Cardiac muscle cell (in vitro differentiated cells and primary cell): ENCODE results near the gene SFTPB. TPM values are rescaled to one million over a fixed set of nuclear protein-coding genes. Genes with fewer than 3 reads are reported as not detected.

Experiments
- DNase-seq, 2 donors: peaks; one replicate each; pipeline versions ENCODE4 v3.0.0 to v3.0.0-alpha.2; 2010 to 2017; ENCODE audit warnings: low read depth in 1 of 2, low spot score in 1 of 2
- H3K27ac ChIP-seq: fragments of 200-600 bp; sonication (generic); 2 replicates; pipeline ENCODE4 v1.5.1; 2016
- H3K27me3 ChIP-seq: fragments of 200-600 bp; sonication (generic); 2 replicates; pipeline ENCODE4 v1.6.0; 2016; ENCODE audit warnings: control low read depth
- H3K36me3 ChIP-seq: fragments of 200-600 bp; sonication (generic); 2 replicates; pipeline ENCODE4 v1.5.1; 2016; ENCODE audit warnings: control low read depth
- H3K4me1 ChIP-seq: fragments of 200-600 bp; sonication (generic); 2 replicates; pipeline ENCODE4 v1.8.1; 2017; ENCODE audit warnings: low read depth, mild to moderate bottlenecking, mixed run types
- H3K4me3 ChIP-seq: fragments of 200-600 bp; sonication (generic); 2 replicates; pipeline ENCODE4 v1.5.1; 2016; ENCODE audit warnings: mild to moderate bottlenecking
- H3K9me3 ChIP-seq: fragments of 200-600 bp; sonication (generic); 2 replicates; pipeline ENCODE4 v1.5.1; 2017; ENCODE audit warnings: low read depth, mild to moderate bottlenecking, control low read depth
- CTCF ChIP-seq: IDR thresholded peaks from 2 replicates; pipeline ENCODE4 v1.5.1; 2012; ENCODE audit warnings: low read depth, mild to moderate bottlenecking, low read length
- polyA plus RNA-seq: library from polyadenylated mRNA; unstranded; fragments of >200 nt; fragmentation: Nextera tagmentation; extraction: Ambion mirVana; gene quantifications from 2 replicates; pipeline ENCODE4 v1.2.1, GENCODE V29; 2016
- total RNA-seq: library from RNA; depleted of rRNA; stranded (reverse); fragments of >200 nt; gene quantifications from 2 replicates; pipeline ENCODE4 v1.2.3, GENCODE V29; 2016

The SFTPB gene
- total and polyA plus RNA-seq, 2 experiments from 2014 or later, result not detected

- Histone ChIP-seq H3K4me1 (no peaks in the 10 kb centered on the region), H3K27me3 (no peaks in the 10 kb centered on the region), H3K27ac (no peak overlapping the region), H3K9me3 (no peaks in the 10 kb centered on the region), H3K4me3 (no peak overlapping the region), H3K36me3 (peaks cover 75% of the 10 kb centered on the region)
- TF ChIP-seq CTCF, result no peak
- no peak for DNase-seq
Observed at GRCh38 chr2:85642725-85643124, 25.3 kb downstream of the SFTPB start.

GRCh38 chr2:85635636-85636035 lies 32.4 kb downstream of the SFTPB start:
- Histone ChIP-seq H3K36me3 (peaks cover 63% of the 10 kb centered on the region), H3K9me3 (no peaks in the 10 kb centered on the region), H3K27me3 (no peaks in the 10 kb centered on the region), H3K27ac (peak overlapping the region; percentile 45), H3K4me1 (no peaks in the 10 kb centered on the region), H3K4me3 (no peak overlapping the region)
- no peak for TF ChIP-seq CTCF
- no peak for DNase-seq

- no peak for DNase-seq
- Histone ChIP-seq H3K9me3 (no peaks in the 10 kb centered on the region), H3K4me3 (no peak overlapping the region), H3K4me1 (no peaks in the 10 kb centered on the region), H3K27ac (peak overlapping the region; percentile 45), H3K27me3 (no peaks in the 10 kb centered on the region), H3K36me3 (peaks cover 66% of the 10 kb centered on the region)
- TF ChIP-seq CTCF, result no peak
Observed at GRCh38 chr2:85635011-85635410, 33.0 kb downstream of the SFTPB start.

GRCh38 chr2:85631316-85631715 lies 36.7 kb downstream of the SFTPB start:
- Histone ChIP-seq H3K9me3 (no peaks in the 10 kb centered on the region), H3K4me1 (no peaks in the 10 kb centered on the region), H3K4me3 (no peak overlapping the region), H3K27ac (no peak overlapping the region), H3K27me3 (no peaks in the 10 kb centered on the region), H3K36me3 (peaks cover 65% of the 10 kb centered on the region)
- DNase-seq, result no peak
- TF ChIP-seq CTCF, result no peak

- DNase-seq, result no peak
- Histone ChIP-seq H3K4me3 (no peak overlapping the region), H3K27me3 (no peaks in the 10 kb centered on the region), H3K27ac (no peak overlapping the region), H3K4me1 (no peaks in the 10 kb centered on the region), H3K9me3 (no peaks in the 10 kb centered on the region), H3K36me3 (peaks cover 75% of the 10 kb centered on the region)
- TF ChIP-seq CTCF, result no peak
Observed at GRCh38 chr2:85628658-85629057, 39.3 kb downstream of the SFTPB start.

- TF ChIP-seq CTCF, result no peak
- peaks cover 65% of the 10 kb centered on the region for H3K36me3 ChIP-seq
- no peak for DNase-seq
- no peaks in the 10 kb centered on the region for H3K4me1 ChIP-seq
- H3K4me3 ChIP-seq, result no peak overlapping the region
- no peak overlapping the region for H3K27ac ChIP-seq
- no peaks in the 10 kb centered on the region for H3K27me3 ChIP-seq
- H3K9me3 ChIP-seq, result no peaks in the 10 kb centered on the region
Observed at GRCh38 chr2:85623991-85624390, 44.0 kb downstream of the SFTPB start.
